Astrocyte of the cerebellum (primary cell): ENCODE data around the gene MTR.

Experiments used
- DNase-seq: peaks from one replicate; pipeline ENCODE4 v3.0.0-alpha.2; 2011; ENCODE audit warnings: low read depth
- H3K4me3 ChIP-seq: 2 replicates; pipeline ENCODE4 v1.5.1; 2011; ENCODE audit warnings: mild to moderate bottlenecking, low read depth, low read length, moderate library complexity
- CTCF ChIP-seq: IDR thresholded peaks from 2 replicates; pipeline ENCODE4 v1.5.1; 2012; ENCODE audit warnings: low read length, low read depth, moderate library complexity, mild to moderate bottlenecking; ENCODE audit errors: missing control alignments
- in situ Hi-C: cut with HindIII; loops from 2 replicates; pipeline ENCODE4 v1.10.0; 2017; ENCODE audit warnings: low sequenced_read_pairs

MTR gene

GRCh38 chr1:236862615-236863211 lies 67.6 kb downstream of the MTR start:
- in situ Hi-C loops: no loop called here
- DNase-seq: no peak
- no peak for TF ChIP-seq CTCF
- H3K4me3 ChIP-seq: no peak overlapping the region

- no peak for TF ChIP-seq CTCF
- no peak for DNase-seq
- no peak overlapping the region for H3K4me3 ChIP-seq
- in situ Hi-C loops: no loop called here
Measured at GRCh38 chr1:236864211-236864610, 69.1 kb downstream of the MTR start.

- H3K4me3 ChIP-seq: no peak overlapping the region
- no peak for DNase-seq
- TF ChIP-seq CTCF: no peak
- in situ Hi-C loops: no loop called here
Measured at GRCh38 chr1:236864996-236865817, 70.1 kb downstream of the MTR start.

- no peak for TF ChIP-seq CTCF
- DNase-seq: no peak
- in situ Hi-C loops: no loop called here
- H3K4me3 ChIP-seq: no peak overlapping the region
Measured at GRCh38 chr1:236865818-236866155, 70.7 kb downstream of the MTR start.

GRCh38 chr1:236868625-236869467 lies 73.8 kb downstream of the MTR start:
- DNase-seq: peak; percentile 57
- H3K4me3 ChIP-seq: no peak overlapping the region
- in situ Hi-C loops: no loop called here
- peak; percentile 97 for TF ChIP-seq CTCF

DNA sequence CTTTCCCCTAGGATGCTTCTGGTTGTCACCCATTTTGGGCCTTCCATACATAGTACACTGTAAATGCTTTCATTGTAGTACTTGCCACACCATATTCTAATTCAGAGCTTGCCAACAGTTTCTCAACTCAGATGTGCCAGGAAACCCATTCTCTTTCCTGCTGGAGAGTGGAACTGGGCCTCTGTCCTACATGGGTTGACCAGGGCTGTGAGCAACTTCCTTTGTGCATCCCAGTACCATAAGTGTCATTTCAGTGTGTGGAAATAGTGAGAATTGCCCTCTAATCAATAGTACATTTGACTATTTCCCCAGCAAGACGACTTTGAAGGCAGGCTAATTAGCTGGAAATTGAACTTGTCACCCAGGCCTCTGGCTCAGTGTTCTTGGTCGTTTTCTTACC lies 74.8 kb downstream of the MTR start:
- no peak for DNase-seq
- no peak overlapping the region for H3K4me3 ChIP-seq
- in situ Hi-C loops: no loop called here
- no peak for TF ChIP-seq CTCF
